ENCODE data around the gene ATP11A.

The ATP11A gene

DNA sequence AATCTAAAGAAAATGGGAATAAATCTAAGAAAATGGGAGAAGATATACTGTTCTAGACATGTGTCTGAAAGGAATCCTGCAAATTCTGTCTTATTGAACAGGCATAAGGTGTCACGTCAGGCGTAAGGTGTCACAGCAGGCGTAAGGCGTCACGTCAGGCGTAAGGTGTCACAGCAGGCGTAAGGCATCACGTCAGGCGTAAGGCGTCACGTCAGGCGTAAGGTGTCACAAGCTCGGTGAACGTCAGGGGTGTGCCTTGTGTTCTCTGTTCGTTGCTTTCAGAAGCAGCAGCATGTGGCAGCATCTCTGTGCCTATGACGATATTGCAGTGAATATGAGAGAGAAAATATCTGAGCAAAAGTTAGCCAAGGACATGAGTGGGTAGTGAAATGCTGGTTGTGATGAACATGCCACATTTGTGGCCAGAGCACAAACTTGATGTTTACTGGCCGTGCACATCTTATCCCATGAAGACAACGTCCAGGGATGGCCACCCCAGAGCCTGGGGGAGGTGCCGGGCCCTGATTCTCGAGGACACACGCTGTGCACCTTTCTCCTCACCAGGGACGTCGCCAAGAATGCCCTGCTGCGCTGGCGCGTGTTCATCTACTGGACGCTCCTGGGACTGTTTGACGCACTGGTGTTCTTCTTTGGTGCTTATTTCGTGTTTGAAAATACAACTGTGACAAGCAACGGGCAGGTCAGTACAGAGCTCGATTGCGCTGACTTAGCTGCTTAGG lies 172.2 kb downstream of the ATP11A start:
- TF ChIP-seq, protein P1, sequence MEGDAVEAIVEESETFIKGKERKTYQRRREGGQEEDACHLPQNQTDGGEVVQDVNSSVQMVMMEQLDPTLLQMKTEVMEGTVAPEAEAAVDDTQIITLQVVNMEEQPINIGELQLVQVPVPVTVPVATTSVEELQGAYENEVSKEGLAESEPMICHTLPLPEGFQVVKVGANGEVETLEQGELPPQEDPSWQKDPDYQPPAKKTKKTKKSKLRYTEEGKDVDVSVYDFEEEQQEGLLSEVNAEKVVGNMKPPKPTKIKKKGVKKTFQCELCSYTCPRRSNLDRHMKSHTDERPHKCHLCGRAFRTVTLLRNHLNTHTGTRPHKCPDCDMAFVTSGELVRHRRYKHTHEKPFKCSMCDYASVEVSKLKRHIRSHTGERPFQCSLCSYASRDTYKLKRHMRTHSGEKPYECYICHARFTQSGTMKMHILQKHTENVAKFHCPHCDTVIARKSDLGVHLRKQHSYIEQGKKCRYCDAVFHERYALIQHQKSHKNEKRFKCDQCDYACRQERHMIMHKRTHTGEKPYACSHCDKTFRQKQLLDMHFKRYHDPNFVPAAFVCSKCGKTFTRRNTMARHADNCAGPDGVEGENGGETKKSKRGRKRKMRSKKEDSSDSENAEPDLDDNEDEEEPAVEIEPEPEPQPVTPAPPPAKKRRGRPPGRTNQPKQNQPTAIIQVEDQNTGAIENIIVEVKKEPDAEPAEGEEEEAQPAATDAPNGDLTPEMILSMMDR (IDR thresholded peaks at IDR 0.05), result no peak

DNA sequence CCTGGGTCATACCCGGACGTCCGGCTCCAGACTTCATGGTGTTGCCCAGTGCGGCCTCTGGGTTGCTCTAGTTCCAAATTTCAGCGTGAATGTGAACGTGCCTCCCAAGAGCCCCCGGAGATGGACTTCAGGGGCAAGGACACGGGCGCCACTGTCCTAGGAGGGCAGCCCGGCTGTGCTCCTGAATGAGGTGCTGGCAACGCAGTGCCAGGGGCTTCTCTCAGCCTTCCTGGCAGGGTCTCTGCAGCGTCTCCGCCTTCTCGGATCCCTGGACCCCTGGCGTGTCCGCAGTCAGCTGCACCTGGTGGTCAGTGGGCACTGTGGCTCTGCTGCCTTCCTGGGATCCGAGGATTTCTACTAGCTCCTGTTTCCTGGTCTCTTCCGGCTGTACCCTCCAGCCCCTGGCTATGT lies 177.5 kb downstream of the ATP11A start:
- TF ChIP-seq, protein P1 (IDR thresholded peaks at IDR 0.05), result no peak

DNA sequence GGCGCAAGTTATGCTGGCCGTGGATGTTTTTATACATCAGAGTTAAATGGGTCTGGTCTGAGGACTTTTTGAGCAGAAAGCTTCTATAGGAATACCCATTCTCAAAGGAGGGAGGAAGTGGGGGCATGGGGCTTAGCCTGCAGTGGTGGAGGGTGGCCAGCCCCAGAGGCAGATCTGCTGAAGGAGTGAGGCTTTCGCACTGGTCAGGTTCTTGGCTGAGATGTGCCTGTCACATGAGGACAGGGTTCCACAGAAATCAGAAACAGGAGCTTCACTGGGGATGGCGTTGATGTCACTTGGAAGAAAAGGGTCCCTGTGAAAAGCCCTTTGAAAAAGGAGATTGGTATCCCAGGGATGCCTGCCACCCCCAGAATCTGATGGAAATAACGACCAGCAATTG lies 178.5 kb downstream of the ATP11A start:
- TF ChIP-seq, protein P1 (IDR thresholded peaks at IDR 0.05), result no peak

DNA sequence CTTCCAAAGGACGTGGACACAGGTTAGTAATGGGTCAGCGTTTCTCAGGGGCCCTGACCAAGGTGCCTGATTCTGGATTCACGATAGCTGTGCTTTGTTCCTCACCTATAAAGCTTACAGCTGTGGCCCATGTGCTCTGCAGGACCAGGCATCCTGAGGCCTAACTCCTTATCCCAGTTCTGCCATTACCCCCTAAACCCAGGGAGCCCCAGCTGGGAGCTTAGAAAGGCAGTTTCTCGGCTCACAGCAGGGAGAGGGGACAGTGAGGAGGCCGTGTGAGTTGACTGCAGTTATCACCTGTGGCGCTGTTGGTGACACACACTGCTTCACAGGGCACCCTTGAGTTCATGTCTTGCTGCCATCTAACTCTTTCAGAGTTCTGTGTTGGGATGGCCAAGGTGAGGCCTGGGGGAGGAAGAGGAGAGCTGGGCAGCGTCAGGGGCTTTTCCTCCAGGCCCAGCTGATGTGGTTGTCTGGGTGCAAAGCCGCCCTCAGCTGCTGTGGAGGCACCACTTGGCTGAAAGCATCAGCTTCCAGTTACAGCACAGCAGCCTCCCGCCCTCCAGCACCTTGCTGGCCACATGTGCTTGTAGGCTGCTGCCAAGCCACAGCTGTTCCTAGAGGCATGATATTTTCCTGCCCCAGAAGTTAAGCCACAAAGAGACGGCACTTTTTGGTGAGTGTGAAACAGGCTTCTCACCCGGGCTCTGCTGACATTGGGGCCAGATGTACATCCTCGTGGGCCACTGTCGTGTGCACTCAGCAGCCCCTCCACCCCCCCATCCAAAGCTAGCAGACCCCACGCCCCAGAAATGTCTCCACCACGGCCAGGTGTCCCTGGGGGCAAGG lies 179.6 kb downstream of the ATP11A start:
- TF ChIP-seq, protein P1 (IDR thresholded peaks at IDR 0.05), result no peak

DNA sequence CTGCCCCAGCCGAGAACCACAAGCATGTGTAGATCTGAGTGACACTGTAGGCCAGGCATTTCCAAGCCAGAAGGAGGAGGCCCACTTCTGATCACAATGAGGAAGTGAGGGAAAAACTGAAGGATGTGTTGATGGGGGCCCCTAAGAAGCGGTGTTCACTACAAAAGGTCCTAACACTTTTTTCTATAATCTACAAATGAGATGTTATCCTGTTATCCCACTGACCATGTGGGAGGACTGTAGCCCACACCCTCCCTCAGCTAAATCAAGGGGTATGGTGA lies 180.2 kb downstream of the ATP11A start:
- TF ChIP-seq, protein P1 (IDR thresholded peaks at IDR 0.05), result no peak

DNA sequence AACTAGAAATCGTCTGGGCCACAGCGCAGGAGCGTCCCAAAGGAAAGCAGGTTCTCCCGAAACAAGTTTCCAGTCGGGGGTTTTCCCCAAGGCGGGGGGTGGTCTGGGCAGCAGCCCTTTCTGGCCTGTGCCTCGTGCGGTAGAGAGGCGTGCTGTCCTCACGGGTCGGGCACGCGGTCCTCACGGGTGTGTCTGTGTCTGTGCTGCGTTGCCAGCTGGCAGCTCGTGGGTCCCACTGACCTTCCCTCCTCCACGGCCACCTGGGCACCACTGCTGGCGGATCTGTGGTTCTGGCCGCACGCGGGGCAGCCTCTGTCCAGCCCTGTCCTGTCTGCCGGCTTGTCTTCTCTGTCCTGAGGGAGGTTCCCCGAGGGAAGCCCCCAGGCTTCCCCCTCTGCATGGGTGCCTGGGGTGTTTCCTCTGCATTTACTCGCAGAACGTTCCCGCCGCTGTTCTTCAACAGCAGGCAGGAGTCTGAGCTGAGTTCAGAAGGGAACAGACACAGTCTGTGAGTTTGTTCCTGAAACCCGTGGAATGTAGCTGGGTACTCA lies 181.0 kb downstream of the ATP11A start:
- TF ChIP-seq, protein P1 (IDR thresholded peaks at IDR 0.05), result no peak

DNA sequence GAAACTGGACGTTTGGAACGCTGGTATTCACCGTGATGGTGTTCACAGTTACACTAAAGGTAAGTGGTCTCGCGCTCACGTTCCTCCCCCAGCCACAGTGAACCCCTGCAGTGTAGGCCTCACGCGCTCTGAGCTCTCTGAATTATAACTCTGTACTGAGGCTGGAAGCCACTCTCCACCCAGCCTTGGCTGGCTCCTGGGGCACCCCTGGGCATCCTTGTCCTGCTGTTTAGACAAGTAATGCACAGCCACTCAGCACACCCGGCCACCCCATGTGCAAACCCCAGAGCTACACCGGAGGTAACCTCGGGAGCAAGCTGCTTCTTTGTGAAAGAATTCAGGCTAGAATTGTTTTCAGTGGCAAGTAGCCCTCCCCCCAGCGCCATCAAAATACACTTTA lies 181.9 kb downstream of the ATP11A start:
- TF ChIP-seq, protein P1 (IDR thresholded peaks at IDR 0.05), result no peak
